Measurements from ENCODE around the gene PAK2. TPM values are rescaled to one million over a fixed set of nuclear protein-coding genes. Genes with fewer than 3 reads are reported as not detected.

The PAK2 gene
- total RNA-seq, 1 experiment from 2014 or later: 50.7 TPM

DNA sequence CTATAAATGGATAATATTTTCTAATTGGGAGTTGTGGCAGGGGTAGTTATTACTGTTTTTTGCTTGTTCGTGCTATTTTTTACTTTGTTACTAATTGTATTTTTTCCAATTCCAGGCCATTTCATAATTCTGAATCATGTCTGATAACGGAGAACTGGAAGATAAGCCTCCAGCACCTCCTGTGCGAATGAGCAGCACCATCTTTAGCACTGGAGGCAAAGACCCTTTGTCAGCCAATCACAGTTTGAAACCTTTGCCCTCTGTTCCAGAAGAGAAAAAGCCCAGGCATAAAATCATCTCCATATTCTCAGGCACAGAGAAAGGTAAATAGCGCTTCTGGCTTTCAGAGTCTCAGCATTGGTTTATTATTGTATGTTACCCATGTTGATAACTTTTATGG is 42.9 kb downstream of the PAK2 start:
- no peak for TF ChIP-seq SP1 (CRISPR knock-in tag; conservative IDR thresholded peaks at IDR 0.05)
- TF ChIP-seq ELF4 (CRISPR knock-in tag; IDR thresholded peaks at IDR 0.05; ENCODE audit: low read depth): no peak
- TF ChIP-seq NR3C1 (CRISPR knock-in tag; conservative IDR thresholded peaks at IDR 0.05; ENCODE audit: low read depth): no peak
- TF ChIP-seq GTF2I (CRISPR knock-in tag; conservative IDR thresholded peaks at IDR 0.05): no peak
- TF ChIP-seq, protein P1, sequence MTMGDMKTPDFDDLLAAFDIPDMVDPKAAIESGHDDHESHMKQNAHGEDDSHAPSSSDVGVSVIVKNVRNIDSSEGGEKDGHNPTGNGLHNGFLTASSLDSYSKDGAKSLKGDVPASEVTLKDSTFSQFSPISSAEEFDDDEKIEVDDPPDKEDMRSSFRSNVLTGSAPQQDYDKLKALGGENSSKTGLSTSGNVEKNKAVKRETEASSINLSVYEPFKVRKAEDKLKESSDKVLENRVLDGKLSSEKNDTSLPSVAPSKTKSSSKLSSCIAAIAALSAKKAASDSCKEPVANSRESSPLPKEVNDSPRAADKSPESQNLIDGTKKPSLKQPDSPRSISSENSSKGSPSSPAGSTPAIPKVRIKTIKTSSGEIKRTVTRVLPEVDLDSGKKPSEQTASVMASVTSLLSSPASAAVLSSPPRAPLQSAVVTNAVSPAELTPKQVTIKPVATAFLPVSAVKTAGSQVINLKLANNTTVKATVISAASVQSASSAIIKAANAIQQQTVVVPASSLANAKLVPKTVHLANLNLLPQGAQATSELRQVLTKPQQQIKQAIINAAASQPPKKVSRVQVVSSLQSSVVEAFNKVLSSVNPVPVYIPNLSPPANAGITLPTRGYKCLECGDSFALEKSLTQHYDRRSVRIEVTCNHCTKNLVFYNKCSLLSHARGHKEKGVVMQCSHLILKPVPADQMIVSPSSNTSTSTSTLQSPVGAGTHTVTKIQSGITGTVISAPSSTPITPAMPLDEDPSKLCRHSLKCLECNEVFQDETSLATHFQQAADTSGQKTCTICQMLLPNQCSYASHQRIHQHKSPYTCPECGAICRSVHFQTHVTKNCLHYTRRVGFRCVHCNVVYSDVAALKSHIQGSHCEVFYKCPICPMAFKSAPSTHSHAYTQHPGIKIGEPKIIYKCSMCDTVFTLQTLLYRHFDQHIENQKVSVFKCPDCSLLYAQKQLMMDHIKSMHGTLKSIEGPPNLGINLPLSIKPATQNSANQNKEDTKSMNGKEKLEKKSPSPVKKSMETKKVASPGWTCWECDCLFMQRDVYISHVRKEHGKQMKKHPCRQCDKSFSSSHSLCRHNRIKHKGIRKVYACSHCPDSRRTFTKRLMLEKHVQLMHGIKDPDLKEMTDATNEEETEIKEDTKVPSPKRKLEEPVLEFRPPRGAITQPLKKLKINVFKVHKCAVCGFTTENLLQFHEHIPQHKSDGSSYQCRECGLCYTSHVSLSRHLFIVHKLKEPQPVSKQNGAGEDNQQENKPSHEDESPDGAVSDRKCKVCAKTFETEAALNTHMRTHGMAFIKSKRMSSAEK (CRISPR knock-in tag; IDR thresholded peaks at IDR 0.05; ENCODE audit: borderline replicate concordance): no peak
- TF ChIP-seq ZBTB21 (CRISPR knock-in tag; IDR thresholded peaks at IDR 0.05; ENCODE audit: borderline replicate concordance): no peak
- no peak for TF ChIP-seq FOXP1 (CRISPR knock-in tag; IDR thresholded peaks at IDR 0.05; ENCODE audit: borderline replicate concordance)
- TF ChIP-seq IRF2 (CRISPR knock-in tag; IDR thresholded peaks at IDR 0.05; ENCODE audit: borderline replicate concordance, low read depth): no peak
- TF ChIP-seq ZNF423 (CRISPR knock-in tag; IDR thresholded peaks at IDR 0.05): no peak
- no peak for TF ChIP-seq NR1H2 (CRISPR knock-in tag; IDR thresholded peaks at IDR 0.05)
- TF ChIP-seq JUN (CRISPR knock-in tag; IDR thresholded peaks at IDR 0.05): no peak
- TF ChIP-seq, protein P2, sequence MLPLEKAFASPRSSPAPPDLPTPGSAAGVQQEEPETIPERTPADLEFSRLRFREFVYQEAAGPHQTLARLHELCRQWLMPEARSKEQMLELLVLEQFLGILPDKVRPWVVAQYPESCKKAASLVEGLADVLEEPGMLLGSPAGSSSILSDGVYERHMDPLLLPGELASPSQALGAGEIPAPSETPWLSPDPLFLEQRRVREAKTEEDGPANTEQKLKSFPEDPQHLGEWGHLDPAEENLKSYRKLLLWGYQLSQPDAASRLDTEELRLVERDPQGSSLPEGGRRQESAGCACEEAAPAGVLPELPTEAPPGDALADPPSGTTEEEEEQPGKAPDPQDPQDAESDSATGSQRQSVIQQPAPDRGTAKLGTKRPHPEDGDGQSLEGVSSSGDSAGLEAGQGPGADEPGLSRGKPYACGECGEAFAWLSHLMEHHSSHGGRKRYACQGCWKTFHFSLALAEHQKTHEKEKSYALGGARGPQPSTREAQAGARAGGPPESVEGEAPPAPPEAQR (CRISPR knock-in tag; IDR thresholded peaks at IDR 0.05): no peak
- no peak for TF ChIP-seq NFATC4 (CRISPR knock-in tag; IDR thresholded peaks at IDR 0.05)
- no peak for TF ChIP-seq NR2C2 (CRISPR knock-in tag; IDR thresholded peaks at IDR 0.05)
- no peak for ATAC-seq
- Mint-ChIP-seq H3K9me3 (peaks cover 33% of the 10 kb centered on the region), H3K4me3 (no peak overlapping the region), H3K27ac (peak overlapping the region; percentile 12; the same call in 1 of the 2 replicates), H3K27me3 (ENCODE audit: low read depth) (no peaks in the 10 kb centered on the region), H3K4me1 (peaks cover 12% of the 10 kb centered on the region), H3K36me3 (peaks cover 68% of the 10 kb centered on the region)
- POLR2A ChIA-PET: interaction anchor here (0.7 kb wide), 1 partner anchor 1175 kb away, joined by 3 read pairs; no protein-coding TSS in a partner anchor
- no peak for DNase-seq (ENCODE audit: low spot score)
- CTCF ChIA-PET: no interaction called here

DNA sequence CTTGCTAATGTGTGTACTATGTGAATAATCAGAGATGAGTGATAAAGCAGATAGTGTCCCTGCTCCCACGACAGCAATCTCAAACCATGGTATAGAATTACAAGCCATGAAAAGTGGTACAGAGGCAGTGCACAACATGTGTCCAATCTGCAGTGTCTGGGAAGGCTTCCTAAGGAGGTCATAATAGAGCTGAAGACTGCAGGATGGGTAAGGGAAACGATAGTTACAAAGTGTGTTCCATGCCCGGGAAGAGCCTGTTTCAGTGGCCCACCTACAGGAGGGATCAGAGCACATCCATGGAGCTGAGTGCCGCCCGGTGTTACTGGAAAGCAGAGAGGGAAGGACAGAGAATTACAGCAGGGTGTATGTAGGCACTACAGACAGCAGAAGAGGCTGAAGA is 48.9 kb downstream of the PAK2 start:
- Mint-ChIP-seq H3K4me1 (peaks cover 33% of the 10 kb centered on the region), H3K9me3 (peaks cover 29% of the 10 kb centered on the region), H3K4me3 (no peak overlapping the region), H3K36me3 (peaks cover 64% of the 10 kb centered on the region), H3K27ac (peak overlapping the region; percentile 69), H3K27me3 (ENCODE audit: low read depth) (no peaks in the 10 kb centered on the region)
- POLR2A ChIA-PET: no interaction called here
- no peak for DNase-seq (ENCODE audit: low spot score)
- peak; percentile 36 for ATAC-seq
- no peak for TF ChIP-seq NR1H2 (CRISPR knock-in tag; IDR thresholded peaks at IDR 0.05)
- TF ChIP-seq CBFB (CRISPR knock-in tag; IDR thresholded peaks at IDR 0.05; ENCODE audit: low read depth): no peak
- no peak for TF ChIP-seq ZNF671 (CRISPR knock-in tag; IDR thresholded peaks at IDR 0.05)
- CTCF ChIA-PET: interaction anchor here (2.0 kb wide), 1 partner anchor 179 kb away, joined by 5 read pairs; no protein-coding TSS in a partner anchor

DNA sequence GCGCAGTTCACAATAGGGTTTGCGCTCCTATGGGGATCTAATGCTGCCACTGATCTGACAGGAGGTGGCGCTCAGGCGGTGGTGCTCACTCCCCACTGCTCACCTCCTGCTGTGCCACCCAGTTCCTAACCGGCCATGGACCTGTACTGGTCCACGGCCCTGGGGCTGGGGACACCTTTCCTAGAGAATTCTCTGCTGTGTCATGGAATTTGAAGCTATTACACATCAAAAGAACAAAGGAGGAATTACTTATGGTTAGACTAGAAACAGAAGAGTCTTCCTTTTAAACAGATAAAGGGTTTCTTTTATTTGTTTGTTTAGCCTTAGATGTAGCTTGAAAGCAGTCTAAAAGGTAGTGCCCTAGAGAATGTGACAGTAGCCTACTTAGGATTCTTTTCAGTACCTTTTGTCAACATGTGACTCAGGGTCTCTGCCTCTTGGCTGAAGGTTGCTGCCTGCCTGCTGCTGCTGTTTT is 50.3 kb downstream of the PAK2 start:
- CTCF ChIA-PET: no interaction called here
- no peak overlapping the region for H3K27ac Mint-ChIP-seq
- no peak overlapping the region for H3K4me3 Mint-ChIP-seq
- DNase-seq (ENCODE audit: low spot score): no peak
- H3K27me3 Mint-ChIP-seq (ENCODE audit: low read depth): no peaks in the 10 kb centered on the region
- peaks cover 30% of the 10 kb centered on the region for H3K9me3 Mint-ChIP-seq
- H3K36me3 Mint-ChIP-seq: peaks cover 65% of the 10 kb centered on the region
- ATAC-seq: no peak
- peaks cover 33% of the 10 kb centered on the region for H3K4me1 Mint-ChIP-seq
- POLR2A ChIA-PET: no interaction called here
- TF ChIP-seq ZNF416 (CRISPR knock-in tag; IDR thresholded peaks at IDR 0.05): no peak
- no peak for TF ChIP-seq NFATC4 (CRISPR knock-in tag; IDR thresholded peaks at IDR 0.05)
- TF ChIP-seq ESRRA (CRISPR knock-in tag; IDR thresholded peaks at IDR 0.05; ENCODE audit: borderline replicate concordance): no peak
- TF ChIP-seq, protein P3, sequence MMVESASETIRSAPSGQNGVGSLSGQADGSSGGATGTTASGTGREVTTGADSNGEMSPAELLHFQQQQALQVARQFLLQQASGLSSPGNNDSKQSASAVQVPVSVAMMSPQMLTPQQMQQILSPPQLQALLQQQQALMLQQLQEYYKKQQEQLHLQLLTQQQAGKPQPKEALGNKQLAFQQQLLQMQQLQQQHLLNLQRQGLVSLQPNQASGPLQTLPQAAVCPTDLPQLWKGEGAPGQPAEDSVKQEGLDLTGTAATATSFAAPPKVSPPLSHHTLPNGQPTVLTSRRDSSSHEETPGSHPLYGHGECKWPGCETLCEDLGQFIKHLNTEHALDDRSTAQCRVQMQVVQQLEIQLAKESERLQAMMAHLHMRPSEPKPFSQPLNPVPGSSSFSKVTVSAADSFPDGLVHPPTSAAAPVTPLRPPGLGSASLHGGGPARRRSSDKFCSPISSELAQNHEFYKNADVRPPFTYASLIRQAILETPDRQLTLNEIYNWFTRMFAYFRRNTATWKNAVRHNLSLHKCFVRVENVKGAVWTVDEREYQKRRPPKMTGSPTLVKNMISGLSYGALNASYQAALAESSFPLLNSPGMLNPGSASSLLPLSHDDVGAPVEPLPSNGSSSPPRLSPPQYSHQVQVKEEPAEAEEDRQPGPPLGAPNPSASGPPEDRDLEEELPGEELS (CRISPR knock-in tag; IDR thresholded peaks at IDR 0.05): no peak
- TF ChIP-seq ZBTB21 (CRISPR knock-in tag; IDR thresholded peaks at IDR 0.05; ENCODE audit: borderline replicate concordance): no peak
- TF ChIP-seq MXD4 (CRISPR knock-in tag; IDR thresholded peaks at IDR 0.05; ENCODE audit: borderline replicate concordance): no peak
- TF ChIP-seq NR1H2 (CRISPR knock-in tag; IDR thresholded peaks at IDR 0.05): no peak
- no peak for TF ChIP-seq JUN (CRISPR knock-in tag; IDR thresholded peaks at IDR 0.05)
- TF ChIP-seq, protein P4, sequence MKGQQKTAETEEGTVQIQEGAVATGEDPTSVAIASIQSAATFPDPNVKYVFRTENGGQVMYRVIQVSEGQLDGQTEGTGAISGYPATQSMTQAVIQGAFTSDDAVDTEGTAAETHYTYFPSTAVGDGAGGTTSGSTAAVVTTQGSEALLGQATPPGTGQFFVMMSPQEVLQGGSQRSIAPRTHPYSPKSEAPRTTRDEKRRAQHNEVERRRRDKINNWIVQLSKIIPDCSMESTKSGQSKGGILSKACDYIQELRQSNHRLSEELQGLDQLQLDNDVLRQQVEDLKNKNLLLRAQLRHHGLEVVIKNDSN (CRISPR knock-in tag; IDR thresholded peaks at IDR 0.05): no peak
- TF ChIP-seq MYBL2 (CRISPR knock-in tag; IDR thresholded peaks at IDR 0.05): no peak
- TF ChIP-seq, protein P5, sequence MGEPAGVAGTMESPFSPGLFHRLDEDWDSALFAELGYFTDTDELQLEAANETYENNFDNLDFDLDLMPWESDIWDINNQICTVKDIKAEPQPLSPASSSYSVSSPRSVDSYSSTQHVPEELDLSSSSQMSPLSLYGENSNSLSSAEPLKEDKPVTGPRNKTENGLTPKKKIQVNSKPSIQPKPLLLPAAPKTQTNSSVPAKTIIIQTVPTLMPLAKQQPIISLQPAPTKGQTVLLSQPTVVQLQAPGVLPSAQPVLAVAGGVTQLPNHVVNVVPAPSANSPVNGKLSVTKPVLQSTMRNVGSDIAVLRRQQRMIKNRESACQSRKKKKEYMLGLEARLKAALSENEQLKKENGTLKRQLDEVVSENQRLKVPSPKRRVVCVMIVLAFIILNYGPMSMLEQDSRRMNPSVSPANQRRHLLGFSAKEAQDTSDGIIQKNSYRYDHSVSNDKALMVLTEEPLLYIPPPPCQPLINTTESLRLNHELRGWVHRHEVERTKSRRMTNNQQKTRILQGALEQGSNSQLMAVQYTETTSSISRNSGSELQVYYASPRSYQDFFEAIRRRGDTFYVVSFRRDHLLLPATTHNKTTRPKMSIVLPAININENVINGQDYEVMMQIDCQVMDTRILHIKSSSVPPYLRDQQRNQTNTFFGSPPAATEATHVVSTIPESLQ (CRISPR knock-in tag; IDR thresholded peaks at IDR 0.05): no peak
- TF ChIP-seq FOXP1 (CRISPR knock-in tag; IDR thresholded peaks at IDR 0.05; ENCODE audit: borderline replicate concordance): no peak

Measured in WTC11 (cell line).